BLaER1 (cell line): ENCODE results near the gene SHPK.

Experiments
- H3K27ac ChIP-seq: shearing (Covaris generic); formaldehyde crosslinking; 2 replicates; pipeline ENCODE4 v1.8.1; 2022
- H3K27me3 ChIP-seq: shearing (Covaris generic); formaldehyde crosslinking; 2 replicates; pipeline ENCODE4 v1.8.1; 2022
- H3K36me3 ChIP-seq: shearing (Covaris generic); formaldehyde crosslinking; 2 replicates; pipeline ENCODE4 v1.8.1; 2022
- H3K4me1 ChIP-seq: shearing (Covaris generic); formaldehyde crosslinking; 2 replicates; pipeline ENCODE4 v1.8.1; 2022
- H3K4me2 ChIP-seq: shearing (Covaris generic); formaldehyde crosslinking; 2 replicates; pipeline ENCODE4 v1.8.1; 2022
- H3K4me3 ChIP-seq: shearing (Covaris generic); formaldehyde crosslinking; 2 replicates; pipeline ENCODE4 v1.8.1; 2022
- H3K9ac ChIP-seq: shearing (Covaris generic); formaldehyde crosslinking; 2 replicates; pipeline ENCODE4 v1.8.1; 2022
- H3K9me3 ChIP-seq: shearing (Covaris generic); formaldehyde crosslinking; 2 replicates; pipeline ENCODE4 v1.8.1; 2022
- H4K20me1 ChIP-seq: shearing (Covaris generic); formaldehyde crosslinking; 2 replicates; pipeline ENCODE4 v1.8.1; 2022
- Cebpa-rat ChIP-seq: shearing (Covaris generic); IDR thresholded peaks from 2 replicates; pipeline ENCODE4 v1.8.1; 2022

SHPK gene

DNA sequence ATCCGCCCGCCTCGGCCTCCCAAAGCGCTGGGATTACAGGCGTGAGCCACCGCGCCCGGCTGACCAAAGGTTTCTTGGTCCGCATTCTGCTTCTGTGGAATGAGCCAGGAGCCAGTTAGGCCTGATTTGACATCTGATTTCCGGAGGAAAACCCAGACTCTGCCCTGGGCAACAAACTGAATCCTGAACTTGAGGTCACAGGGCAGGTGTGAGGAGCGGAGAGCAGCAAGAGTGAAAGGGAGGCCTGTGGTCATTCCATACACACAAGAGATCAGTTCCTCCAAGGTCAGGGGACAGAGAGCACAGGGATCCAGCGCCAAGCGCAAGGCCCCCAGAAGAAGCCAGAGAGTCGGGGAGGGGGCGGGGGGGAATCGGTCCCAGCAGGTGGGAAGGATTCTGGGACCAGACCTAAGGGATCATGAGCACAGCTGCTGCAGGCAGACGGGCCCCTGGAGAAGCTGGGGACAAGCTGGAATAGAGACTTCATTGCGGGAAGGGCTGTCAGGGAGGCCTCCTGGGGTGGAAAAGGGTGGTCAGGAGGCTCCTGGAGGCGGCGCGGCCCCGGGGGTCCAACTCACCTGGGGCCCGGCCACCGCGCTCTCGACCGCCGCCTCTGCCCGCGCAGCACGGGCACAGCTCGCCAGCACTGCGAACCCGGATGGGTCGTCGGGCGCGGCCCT, 436 bp downstream of the SHPK start:
- Histone ChIP-seq H3K27ac (peak overlapping the region; percentile 99), H3K9ac (peak overlapping the region; percentile 98), H3K9me3 (no peaks in the 10 kb centered on the region), H4K20me1 (peaks cover 12% of the 10 kb centered on the region; the same call in 1 of the 2 replicates), H3K4me2 (peak overlapping the region; percentile 71), H3K36me3 (peaks cover 23% of the 10 kb centered on the region), H3K4me1 (peaks cover 72% of the 10 kb centered on the region), H3K4me3 (peak overlapping the region; percentile 87), H3K27me3 (no peaks in the 10 kb centered on the region)
- TF ChIP-seq Cebpa-rat = no peak

- Histone ChIP-seq H3K4me3 (no peak overlapping the region), H3K27me3 (no peaks in the 10 kb centered on the region), H3K4me1 (peaks cover 39% of the 10 kb centered on the region), H3K4me2 (no peak overlapping the region), H3K27ac (no peak overlapping the region), H3K9ac (no peak overlapping the region), H4K20me1 (peaks cover 26% of the 10 kb centered on the region; the same call in 1 of the 2 replicates), H3K9me3 (no peaks in the 10 kb centered on the region), H3K36me3 (peaks cover 56% of the 10 kb centered on the region)
- TF ChIP-seq Cebpa-rat = no peak
These were observed 3.8 kb downstream of the SHPK start for GRCh38 chr17:3632287-3632686.

- Histone ChIP-seq H3K9me3 (no peaks in the 10 kb centered on the region), H3K4me2 (0 out of 2 replicates have a peak overlapping the region, but pooled peaks have one; percentile 22), H3K27ac (peak overlapping the region; percentile 60; the same call in 1 of the 2 replicates), H4K20me1 (peaks cover 26% of the 10 kb centered on the region; the same call in 1 of the 2 replicates), H3K4me1 (peaks cover 34% of the 10 kb centered on the region), H3K27me3 (no peaks in the 10 kb centered on the region), H3K36me3 (peaks cover 71% of the 10 kb centered on the region), H3K4me3 (no peak overlapping the region), H3K9ac (no peak overlapping the region)
- no peak for TF ChIP-seq Cebpa-rat
These were observed 5.3 kb downstream of the SHPK start for GRCh38 chr17:3630781-3631180.

DNA sequence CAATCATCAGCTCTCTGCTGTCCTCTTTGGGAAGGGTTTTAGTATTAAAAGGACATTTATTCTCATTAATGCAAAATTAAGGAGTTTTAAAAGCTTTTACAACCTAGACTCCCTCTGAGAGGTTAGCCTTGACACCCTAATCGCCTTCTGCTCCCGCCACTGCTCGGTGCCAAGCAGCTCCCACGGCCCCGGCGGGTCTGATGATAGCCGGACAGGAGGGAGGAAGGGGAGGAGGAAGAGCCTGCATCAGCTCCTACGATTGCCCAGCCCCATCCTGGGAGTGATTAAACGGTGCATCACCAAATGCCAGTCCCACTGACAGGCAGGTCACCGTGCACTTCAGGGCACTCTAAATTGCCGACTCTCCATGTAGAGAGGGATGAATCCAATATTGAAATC, 8.3 kb downstream of the SHPK start:
- H3K36me3 ChIP-seq = peaks cover 95% of the 10 kb centered on the region
- no peak overlapping the region for H3K4me2 ChIP-seq
- no peaks in the 10 kb centered on the region for H3K9me3 ChIP-seq
- peaks cover 26% of the 10 kb centered on the region; the same call in 1 of the 2 replicates for H4K20me1 ChIP-seq
- H3K4me1 ChIP-seq = peaks cover 20% of the 10 kb centered on the region; the same call in 1 of the 2 replicates
- no peaks in the 10 kb centered on the region; the same call in 1 of the 2 replicates for H3K27me3 ChIP-seq
- H3K27ac ChIP-seq = no peak overlapping the region
- H3K4me3 ChIP-seq = no peak overlapping the region
- no peak for TF ChIP-seq Cebpa-rat
- no peak overlapping the region for H3K9ac ChIP-seq

DNA sequence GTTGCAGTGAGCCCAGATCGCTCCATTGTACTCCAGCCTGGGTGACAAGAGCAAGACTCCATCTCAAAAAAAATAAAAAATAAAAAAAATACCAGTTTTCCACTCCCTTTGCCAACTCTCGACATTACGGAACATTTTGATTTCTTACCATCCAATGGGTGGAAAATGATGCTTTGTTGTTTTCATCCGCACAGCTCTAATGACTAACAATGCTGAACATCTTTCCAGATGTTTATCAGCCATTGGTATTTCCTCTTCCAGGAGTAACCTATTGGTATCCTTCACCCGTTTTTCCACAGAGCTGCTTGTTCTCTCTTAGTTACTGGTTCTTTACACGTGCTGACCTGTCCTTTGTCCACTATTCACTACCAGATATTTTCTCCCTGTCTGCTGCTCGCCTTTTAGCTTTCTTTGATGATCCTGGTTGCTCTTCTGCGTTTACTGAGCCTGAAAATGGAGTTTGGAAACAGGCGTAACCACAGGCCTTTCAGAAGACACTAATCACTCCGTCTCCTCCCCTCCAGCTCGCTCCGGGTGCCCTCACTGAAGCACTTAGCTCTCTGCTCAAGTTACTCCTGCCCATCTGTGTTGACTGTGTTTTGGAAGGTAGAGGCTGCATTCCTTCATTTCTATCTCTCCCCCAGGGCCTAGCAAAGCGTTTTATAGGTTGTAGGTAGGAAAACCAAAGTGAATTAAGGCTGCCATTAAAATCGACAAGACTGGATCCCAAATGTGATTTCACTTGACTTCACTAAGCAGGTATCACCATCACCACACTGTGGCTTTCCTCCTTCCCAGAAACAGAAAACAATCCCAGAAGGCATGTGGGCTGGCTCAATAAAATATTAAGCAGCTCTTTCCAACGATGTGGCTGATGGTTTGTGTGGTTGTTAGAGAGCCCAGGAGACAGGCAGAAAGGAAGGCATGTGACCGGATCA, 8.9 kb downstream of the SHPK start:
- TF ChIP-seq Cebpa-rat = no peak
- H4K20me1 ChIP-seq = peaks cover 21% of the 10 kb centered on the region; the same call in 1 of the 2 replicates
- H3K9me3 ChIP-seq = no peaks in the 10 kb centered on the region
- no peak overlapping the region for H3K27ac ChIP-seq
- H3K4me2 ChIP-seq = no peak overlapping the region
- no peak overlapping the region for H3K4me3 ChIP-seq
- H3K4me1 ChIP-seq = peaks cover 18% of the 10 kb centered on the region
- H3K9ac ChIP-seq = no peak overlapping the region
- H3K27me3 ChIP-seq = no peaks in the 10 kb centered on the region; the same call in 1 of the 2 replicates
- H3K36me3 ChIP-seq = peaks cover 95% of the 10 kb centered on the region

DNA sequence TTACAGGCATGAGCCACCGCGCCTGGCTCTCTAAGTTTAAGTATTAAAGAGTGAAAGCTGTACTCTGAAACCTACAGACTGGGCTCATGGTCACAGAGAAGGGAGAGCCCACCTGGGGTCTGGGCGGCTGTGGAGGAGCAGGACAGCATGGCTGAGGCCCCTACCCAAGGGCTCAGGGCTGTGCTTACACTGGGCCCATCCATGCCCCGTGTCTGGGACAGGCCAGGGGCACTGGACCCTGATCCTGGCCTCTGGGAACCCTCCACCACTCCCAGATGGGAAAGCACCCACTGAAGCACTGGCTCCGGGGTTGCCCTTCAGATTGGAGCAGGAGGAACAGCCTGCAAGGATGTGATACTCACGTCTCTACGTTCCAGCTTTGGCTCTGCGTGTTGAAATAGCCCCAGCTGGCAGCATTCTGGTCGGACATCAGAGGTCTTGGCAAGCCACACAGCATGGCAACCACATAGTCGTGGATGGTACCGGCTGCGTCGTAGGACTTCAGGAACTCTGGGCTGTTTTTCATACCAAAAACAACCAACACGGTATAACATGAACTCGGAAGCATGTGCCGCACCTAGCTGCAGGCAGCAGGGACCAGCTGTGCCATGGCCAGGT, 13.0 kb downstream of the SHPK start:
- Histone ChIP-seq H3K9ac (no peak overlapping the region), H3K9me3 (no peaks in the 10 kb centered on the region), H3K4me3 (no peak overlapping the region), H3K27ac (no peak overlapping the region), H4K20me1 (peaks cover 5% of the 10 kb centered on the region; the same call in 1 of the 2 replicates), H3K4me2 (no peak overlapping the region), H3K36me3 (peaks cover 97% of the 10 kb centered on the region), H3K4me1 (peaks cover 16% of the 10 kb centered on the region), H3K27me3 (no peaks in the 10 kb centered on the region; the same call in 1 of the 2 replicates)
- no peak for TF ChIP-seq Cebpa-rat

- no peak overlapping the region for H3K27ac ChIP-seq
- no peaks in the 10 kb centered on the region; the same call in 1 of the 2 replicates for H3K27me3 ChIP-seq
- no peaks in the 10 kb centered on the region for H3K9me3 ChIP-seq
- peaks cover 97% of the 10 kb centered on the region for H3K36me3 ChIP-seq
- H3K4me3 ChIP-seq = no peak overlapping the region
- TF ChIP-seq Cebpa-rat = no peak
- H4K20me1 ChIP-seq = no peaks in the 10 kb centered on the region
- peaks cover 16% of the 10 kb centered on the region for H3K4me1 ChIP-seq
- H3K9ac ChIP-seq = no peak overlapping the region
- peak overlapping the region; percentile 32; the same call in 1 of the 2 replicates for H3K4me2 ChIP-seq
These were observed 14.8 kb downstream of the SHPK start for GRCh38 chr17:3621146-3621720.

- TF ChIP-seq Cebpa-rat = no peak
- H3K4me3 ChIP-seq = no peak overlapping the region
These were observed 20.7 kb downstream of the SHPK start for GRCh38 chr17:3615160-3615870.

GRCh38 chr17:3613124-3613523, 22.9 kb downstream of the SHPK start:
- H3K4me2 ChIP-seq = no peak overlapping the region
- H3K4me3 ChIP-seq = no peak overlapping the region
- H3K27ac ChIP-seq = no peak overlapping the region
- H3K9me3 ChIP-seq = no peaks in the 10 kb centered on the region
- no peaks in the 10 kb centered on the region for H3K4me1 ChIP-seq
- H4K20me1 ChIP-seq = peaks cover 23% of the 10 kb centered on the region
- H3K36me3 ChIP-seq = peaks cover 100% of the 10 kb centered on the region
- no peak for TF ChIP-seq Cebpa-rat
- no peak overlapping the region for H3K9ac ChIP-seq
- H3K27me3 ChIP-seq = no peaks in the 10 kb centered on the region

More at GRCh38 chr17:3615160-3615870, 20.7 kb downstream of the SHPK start:
- no peaks in the 10 kb centered on the region for H3K9me3 ChIP-seq
- H3K4me1 ChIP-seq = no peaks in the 10 kb centered on the region
- no peak overlapping the region for H3K4me2 ChIP-seq
- H3K9ac ChIP-seq = no peak overlapping the region
- no peak overlapping the region for H3K27ac ChIP-seq
- peaks cover 100% of the 10 kb centered on the region for H3K36me3 ChIP-seq
- no peaks in the 10 kb centered on the region for H3K27me3 ChIP-seq
- peaks cover 3% of the 10 kb centered on the region; the same call in 1 of the 2 replicates for H4K20me1 ChIP-seq
